GM18870 (cell line): Measurements from ENCODE around the gene CREB5.
"Not testable (repeated sequence)": the region's sequence is repeated elsewhere in the genome, so short reads cannot be mapped to it uniquely, and the experiment has no call there.

Experiments
- ATAC-seq: cut with Tn5 transposase; IDR thresholded peaks from one replicate; pipeline ENCODE4 v1.9.1; 2021; ENCODE audit warnings: moderate library complexity; ENCODE audit not compliant: unreplicated experiment

The CREB5 gene

DNA sequence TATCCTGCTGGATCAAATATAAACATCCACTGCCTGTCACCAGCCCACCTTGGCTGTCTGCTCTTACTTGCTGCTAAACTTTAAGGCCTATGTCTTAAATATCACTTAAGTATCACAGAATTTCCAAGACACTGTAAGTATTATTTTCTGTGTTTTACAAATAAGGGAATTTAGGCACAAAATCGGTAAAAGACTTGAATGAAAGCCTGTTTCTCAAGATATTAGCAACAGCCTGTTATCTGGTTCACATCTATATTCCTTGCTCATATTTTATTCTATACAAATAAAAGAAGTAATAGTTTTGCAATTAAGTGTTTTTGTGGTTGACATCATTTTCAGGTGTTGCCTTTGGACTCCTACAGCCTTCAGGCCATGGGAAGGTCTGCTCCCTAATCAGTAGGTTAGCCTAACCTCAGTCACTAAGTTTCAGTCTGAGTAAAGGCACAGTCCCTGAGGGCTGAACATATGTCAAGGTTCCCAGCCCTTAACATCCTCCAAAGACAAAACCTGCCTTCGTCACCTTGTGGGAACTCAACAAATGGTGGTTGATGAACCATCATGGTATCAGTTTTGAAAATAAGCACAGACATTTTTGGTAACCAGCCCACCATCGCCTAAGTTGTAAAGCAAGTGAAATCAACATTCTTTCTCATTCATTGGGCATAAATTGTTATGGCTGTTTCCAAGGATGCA is 127.1 kb downstream of the CREB5 start:
- peak; percentile 88 for ATAC-seq

DNA sequence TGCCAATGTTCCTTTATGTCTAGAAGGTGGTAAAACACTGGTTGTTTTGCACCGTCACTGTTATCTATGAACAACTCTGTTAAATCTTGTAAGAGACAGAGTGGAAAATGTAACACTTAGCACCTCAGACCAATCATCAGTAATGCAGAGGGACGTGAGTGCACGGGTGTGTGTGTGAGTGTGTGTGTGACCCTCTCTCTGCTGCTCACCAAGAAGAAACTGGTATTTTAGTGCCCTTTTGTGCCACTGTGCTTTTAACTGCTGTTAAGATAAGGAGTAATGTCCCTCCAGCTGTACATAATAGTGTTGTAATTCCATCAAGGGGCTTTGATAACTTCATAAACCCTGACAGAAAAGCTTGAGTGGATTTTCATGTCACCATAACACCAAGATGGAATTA is 130.1 kb downstream of the CREB5 start:
- no peak for ATAC-seq

DNA sequence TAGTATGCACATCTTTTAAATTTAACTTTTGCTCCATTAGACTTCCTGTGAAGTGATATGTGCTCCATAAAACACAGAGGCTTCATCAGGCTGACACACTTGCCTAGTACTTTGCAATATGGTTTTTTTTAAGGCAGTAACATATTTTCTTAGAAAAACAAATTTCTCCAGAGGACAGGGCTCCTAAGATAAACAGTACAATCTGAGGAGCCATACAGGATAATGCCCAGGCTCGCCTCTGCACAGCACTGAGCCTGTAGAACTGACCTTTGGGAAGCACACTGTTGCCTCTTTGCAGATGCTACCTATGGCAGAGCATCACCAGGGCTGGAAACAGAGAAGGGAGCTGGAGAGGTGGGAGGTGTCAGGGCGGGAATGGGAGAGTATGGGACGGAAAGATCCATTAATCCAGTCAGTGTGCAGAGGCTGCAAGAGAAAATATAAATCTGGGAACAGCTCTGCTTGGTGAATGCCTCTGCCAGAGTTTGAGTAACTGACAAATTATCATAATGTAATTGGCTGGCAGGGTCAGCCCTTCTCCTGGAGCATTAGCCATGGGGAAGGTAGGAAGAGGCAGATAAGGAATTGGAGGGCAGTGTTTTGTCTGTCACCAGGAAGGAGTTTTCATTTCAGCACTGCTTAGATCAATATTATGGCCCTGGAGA is 132.3 kb downstream of the CREB5 start:
- ATAC-seq: no peak

DNA sequence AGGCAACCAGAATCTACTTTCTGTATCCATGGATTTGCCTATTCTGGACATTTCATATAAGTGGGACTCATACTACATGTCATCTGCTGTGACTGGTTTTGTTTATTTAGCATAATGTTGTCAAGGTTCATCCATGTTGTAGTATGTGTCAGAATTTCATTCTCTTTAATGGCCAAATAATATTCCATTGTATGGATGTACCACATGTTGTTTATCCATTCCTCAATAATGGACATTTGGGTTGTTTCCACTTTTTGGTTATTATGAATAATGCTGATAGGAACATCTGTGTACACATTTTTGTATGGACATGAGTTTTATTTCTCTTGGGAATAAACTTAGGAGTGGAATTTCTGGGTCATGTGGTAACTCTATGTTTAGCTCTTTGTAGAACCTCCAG is 133.7 kb downstream of the CREB5 start:
- no peak for ATAC-seq

DNA sequence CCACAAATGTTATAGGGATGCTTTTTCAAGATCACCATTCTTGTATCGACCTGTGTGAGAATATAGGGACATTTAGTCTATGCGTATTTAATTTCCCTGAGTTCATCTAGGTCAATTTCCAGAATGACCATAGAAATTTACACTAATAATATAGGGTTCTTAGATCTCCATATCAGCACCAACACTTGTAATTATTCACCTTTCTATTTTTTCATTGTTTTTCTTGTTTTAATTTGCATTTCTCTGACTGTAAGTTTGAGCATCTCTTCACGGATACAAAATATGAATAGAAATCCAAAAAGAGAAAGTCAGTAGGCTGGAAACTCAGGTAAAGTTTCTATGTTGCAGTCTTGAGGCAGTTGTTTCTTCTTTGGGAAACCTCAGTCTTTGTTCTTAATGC is 134.8 kb downstream of the CREB5 start:
- no peak for ATAC-seq

DNA sequence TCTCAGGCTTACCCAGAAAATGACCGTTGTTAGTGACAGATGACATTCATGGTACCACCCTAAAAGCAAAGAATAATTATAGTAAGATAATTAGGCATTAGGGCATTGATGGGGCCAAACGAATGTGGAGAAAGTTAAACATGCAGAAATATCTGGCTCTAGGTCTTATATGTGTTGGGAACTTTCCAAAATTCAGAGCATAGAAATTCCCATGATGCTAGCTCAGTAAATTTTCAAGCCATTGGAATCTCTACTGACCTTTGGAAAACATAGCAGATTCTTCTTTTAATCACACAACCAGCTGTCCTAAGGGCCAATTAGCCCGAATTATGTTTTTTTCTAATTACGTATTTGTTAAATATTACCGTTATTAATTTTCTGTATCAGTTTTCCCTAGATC is 136.1 kb downstream of the CREB5 start:
- no peak for ATAC-seq

DNA sequence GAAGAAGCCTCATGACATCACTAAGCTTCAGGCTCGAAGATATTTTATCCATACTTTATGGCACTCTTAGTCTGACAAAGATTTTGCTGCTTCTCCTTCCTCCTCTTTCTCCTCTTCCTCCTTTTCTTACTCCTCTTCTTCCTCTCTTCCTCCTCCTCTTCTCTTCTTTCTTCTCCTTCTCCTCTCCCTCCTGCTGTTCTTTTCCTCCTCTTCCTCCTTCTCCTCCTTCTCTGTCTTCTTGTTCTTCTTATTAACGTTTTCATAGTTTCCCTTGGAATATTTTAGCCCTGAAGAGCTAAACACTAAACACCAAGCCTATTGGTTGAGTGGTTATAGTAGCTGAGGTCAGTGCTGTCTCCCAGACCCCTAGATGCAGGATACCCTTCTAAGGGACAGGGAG is 137.7 kb downstream of the CREB5 start:
- no peak for ATAC-seq

DNA sequence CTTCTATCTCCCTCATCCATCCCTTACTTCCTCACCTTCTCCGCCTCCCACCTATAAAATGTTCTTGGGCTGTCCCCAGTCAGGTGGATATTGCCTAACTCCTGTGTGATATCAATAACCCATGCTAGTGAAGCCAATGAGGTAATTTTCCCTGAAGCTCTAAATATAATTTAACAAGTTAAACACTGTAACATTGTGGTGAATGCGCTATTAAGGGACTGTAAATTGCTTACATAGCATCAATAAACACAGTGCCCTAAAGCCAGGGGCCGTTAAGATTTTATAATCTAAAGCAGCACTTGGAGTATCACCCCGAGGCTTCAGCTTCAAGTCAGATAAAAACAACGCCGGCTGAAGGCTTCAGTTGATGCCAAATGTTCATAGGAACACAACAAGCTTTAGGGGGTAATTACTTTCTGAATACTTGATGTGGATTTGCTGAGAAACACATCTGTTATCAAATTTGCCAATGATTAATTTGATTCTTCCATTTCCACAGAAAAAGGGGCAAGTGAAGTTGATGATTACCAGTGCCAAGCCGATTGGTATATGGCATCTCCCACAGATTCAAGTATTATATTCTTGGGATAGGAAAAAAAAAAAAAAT is 138.4 kb downstream of the CREB5 start:
- no peak for ATAC-seq

DNA sequence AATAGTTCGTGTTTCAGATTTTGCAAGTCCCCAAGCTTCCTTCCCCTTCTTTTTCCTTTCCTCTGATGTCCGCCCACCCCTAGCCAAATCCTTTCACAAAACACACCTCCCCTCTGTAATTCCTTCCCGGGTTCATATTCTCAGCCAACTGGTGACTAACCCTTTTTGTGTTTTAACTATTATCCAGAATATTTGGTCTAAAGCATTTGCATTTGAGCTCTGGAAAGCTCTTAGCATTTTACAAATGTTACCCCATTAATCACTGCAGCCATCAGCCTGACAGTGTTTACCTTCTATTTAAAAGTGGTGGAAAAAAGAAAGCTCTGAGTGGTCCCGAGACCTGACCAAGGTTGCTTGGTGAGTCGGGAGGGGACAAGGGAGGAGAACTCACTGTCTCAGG is 139.0 kb downstream of the CREB5 start:
- ATAC-seq: no peak

DNA sequence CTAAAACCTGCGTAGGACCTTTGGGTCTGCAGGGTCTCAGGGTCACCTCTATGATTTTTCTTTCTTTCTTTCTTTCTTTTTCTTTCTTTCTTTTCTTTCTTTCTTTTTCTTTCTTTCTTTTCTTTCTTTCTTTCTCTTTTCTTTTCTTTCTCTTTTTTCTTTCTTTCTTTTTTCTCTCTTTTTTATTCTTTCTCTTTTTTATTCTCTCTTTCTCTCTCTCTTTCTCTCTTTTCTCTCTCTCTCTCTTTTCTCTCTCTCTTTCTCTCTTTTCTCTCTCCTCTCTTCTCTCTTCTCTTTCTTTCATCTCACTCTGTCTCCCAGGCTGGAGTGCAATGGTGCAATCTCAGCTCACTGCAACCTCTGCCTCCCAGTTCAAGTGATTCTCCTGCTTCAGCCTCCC is 139.4 kb downstream of the CREB5 start:
- not testable (repeated sequence) for ATAC-seq

DNA sequence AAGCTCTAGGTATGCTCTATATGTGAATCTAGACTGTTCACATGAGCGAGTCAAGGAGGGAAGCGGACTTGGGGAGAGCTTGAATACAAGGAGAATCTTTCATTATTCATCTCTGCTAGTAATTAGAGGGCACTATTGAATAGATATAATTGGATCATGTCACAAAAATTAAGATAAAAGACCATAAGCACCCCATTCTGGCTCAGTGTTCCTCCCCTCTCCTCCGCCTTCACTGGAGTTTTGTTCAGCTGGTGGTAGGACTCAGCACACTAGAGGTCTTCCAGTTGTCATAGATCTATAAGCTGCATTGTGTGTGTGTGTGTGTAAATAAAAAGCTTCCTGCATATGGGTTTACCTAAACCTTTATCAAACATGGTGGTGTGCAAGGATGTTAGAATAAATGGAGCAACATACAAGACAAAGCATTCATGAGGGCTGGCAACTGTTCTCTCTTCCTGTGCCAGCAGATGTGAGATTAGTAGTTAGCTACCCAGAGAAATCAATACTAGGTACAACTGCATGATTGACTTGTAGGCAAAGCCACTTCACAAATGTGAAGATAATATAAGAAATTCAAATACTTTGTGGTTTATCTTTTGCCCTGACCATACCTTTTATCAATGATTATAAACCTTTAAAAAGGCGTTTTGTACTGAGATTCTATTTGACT is 142.6 kb downstream of the CREB5 start:
- ATAC-seq: no peak

DNA sequence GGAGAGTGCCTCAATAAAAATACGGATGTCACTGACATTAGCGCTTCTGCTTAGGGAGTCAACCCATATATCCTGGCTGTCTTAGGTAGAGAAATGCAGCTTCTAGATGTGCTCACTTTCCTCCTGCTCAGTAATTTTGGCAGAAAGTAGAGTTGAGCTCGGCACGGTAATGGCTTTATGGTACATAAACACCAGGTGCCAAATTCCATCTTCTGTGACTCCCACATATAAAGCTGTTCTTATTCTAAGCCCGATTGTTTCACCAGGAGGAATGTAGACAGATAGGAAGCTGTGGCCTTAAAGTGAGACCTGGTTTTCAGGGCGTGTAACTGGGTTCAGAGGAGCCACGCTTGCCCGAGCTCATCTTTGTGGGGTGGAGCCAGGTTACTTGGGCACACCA is 143.7 kb downstream of the CREB5 start:
- no peak for ATAC-seq

DNA sequence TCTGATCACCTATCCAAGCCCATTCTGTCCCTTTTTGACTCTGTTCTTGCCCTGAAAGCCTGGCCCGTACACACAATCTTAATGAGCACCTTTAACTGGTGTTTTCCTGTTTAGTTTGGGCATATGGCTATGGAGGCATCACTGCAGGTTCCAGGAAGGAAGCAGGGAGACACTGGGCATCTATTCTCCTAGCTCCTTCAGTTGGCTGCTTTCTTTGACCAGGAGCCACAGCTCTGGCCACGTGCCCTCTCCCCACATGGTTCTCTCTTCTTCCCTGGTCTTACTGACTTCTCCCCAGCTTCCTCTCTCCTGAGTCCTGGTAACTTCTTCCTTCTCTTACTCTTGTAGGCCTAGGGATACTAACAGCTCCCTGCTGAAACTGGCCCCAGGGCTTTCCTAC is 144.4 kb downstream of the CREB5 start:
- ATAC-seq: no peak

DNA sequence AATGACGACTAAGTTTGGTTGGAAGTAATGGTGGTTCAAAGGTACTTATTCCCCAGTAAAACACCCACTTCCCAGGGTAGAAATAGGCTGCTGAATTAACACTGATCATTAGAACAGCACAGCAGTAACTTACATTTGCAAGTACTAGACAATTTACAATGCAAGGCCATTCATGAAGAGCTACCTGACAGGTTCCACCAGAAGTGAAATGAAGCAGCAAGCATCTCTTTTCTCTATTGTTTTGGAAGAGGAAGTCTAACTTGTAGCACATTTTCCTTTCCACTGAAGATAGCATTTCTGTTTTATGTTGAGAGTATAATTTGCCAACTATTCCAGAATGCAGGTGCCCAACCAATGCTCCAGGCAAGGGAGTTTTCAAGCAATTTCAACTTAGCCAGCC is 145.9 kb downstream of the CREB5 start:
- no peak for ATAC-seq

DNA sequence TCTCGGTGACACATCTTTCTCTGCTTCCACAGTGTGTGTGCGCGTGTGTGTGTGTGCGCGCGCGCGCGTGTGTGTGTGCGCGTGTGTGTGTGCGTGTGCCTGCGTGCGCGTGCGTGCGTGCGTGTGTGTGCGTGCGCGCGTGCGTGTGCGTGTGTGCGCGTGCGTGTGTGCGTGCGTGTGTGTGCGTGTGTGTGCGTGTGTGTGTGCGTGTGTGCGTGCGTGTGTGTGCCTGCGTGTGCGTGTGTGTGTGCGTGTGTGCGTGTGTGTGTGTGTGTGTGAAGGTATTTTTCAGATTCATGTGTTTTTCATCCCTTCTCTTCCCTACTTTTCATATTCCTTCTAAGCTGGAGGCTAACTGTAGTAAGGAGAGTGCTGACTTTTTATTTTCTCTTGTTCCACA is 148.4 kb downstream of the CREB5 start:
- no peak for ATAC-seq

DNA sequence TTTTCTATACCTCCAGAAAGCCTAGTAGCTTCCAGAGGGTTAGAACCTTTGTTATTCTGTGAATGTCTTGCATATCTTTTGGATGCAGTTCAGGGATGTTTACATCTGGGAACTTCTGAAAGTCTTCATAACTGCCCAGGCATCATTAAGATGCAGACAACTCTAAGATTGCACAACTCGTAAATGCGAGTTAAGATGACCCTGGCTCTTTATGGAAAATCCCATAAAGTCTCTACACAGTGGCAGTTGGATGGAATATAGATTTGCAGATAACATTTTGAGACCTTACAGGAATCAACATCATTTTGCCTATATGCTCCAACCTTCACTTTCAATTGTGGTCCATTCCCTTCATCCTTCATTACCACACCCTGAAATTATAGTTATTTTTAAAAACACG is 151.7 kb downstream of the CREB5 start:
- ATAC-seq: no peak

DNA sequence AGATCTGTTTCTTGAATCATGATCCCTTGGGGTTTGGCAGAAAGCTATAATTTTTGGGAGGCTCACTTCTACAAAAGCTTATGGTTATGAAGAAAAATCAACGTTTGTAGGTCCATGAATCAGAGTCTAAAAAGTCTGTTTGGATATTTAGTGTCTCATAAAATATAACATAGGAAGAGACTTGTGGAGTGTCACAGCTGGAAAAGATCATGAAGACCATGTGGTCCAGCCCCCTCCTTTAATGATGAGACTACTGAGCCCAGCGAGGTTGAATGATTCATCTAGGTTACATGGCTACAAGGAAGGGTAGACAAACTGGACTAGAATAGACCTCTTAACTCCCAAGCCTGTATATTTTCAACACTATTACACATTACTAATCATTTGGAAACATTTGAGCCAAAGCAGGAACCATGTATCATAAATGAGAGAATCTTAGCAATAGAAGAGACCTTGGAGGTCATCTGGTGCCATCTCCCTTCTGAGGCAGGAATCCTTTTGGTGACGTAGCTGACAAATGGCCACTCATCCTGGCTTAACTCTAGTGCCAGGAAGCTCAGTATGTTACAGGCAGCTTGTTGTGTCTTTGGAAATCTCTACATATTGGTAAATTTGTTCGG is 152.5 kb downstream of the CREB5 start:
- no peak for ATAC-seq

DNA sequence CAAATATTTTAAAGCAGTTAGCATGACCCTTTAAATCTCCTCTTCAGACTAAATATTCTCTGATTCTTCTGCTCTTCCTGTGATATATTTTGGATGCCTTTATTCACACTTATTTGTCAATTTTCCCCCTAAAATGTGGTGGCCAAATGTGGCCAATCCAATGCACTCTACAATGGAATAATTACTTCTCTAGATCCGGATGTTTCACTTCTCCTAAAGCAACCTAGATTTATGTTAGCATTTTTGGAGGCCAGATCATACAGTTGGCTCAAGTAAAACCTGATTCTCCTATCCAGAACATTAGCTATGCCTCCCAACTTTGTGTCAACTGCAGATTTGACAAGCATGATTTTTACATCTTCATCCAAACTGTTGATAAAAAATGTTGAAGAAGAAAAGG is 153.7 kb downstream of the CREB5 start:
- no peak for ATAC-seq

DNA sequence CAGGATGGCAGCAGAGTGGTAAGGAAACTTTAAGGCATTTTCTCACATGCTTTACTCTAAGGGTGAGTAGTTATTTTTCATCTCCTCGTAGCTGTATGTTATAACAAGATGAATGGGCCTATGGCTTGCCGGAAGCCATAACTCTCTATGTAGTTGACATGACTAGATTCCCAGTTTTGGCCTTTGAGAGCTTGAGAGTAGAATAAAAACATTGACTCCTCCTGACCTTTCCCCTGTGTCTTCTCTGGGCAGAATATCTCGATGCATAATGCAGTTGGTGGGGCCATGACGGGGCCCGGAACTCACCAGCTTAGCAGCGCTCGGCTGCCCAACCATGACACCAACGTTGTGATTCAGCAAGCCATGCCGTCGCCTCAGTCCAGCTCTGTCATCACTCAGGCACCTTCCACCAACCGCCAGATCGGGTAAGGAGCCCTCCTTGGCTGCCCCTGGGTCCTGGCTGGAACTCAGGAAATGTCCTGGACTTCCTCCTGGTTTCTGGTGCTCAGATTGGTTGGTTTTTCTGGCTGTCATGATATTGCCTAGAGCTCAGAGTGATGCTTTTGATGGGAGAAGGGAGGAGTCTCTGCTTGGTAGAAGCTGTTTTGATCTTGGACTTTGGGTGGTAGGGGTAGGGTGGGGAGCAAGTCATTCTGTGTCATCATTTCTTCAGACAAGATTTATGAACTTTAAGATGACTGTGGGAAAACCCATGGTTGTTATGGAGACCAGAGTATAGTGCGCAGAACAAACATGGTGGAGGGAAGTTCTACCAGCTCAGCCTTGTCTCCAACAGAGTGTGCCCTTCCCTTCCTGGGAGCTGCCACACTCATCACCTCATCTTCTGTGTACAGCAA is 158.0 kb downstream of the CREB5 start:
- ATAC-seq: no peak

DNA sequence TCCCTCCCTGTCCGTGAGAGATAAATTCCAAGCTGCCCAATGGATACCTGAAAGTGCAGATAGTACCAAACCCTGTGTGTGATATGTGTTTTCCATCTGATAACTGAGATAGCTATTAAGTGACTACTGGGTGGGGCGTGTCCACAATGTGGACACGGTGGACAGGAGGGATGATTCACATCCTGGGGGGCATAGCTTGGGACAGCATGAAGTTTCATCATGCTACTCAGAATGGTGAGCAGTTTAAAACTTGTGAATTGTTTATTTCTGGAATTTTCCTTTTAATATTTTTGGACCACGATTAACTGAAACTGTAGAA is 158.6 kb downstream of the CREB5 start:
- no peak for ATAC-seq

DNA sequence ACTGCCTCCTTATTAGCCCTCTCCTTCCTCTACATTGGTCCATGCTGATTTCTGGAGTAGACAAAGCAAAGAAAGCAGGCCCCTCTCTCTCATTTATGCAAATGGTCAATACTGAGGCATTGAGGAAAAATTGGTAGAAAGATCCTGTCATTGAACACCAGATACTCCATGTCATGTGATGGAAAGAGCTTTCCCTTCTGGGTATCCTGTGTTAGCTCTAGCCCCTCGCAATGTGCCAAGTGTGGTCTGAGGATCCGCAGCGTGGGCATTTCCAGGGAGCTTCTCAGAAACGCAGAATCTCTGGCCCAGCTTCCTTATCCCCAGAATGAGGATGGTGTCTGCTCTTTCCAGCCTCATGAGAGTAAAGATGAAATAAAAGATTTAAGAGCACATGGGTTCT is 159.1 kb downstream of the CREB5 start:
- no peak for ATAC-seq
